Fibroblast of mammary gland (primary cell): Measurements from ENCODE around the gene AFM.

ENCODE experiments used
- DNase-seq: peaks from one replicate; pipeline ENCODE4 v3.0.0-alpha.2; 2010; ENCODE audit warnings: low read depth
- H3K4me3 ChIP-seq: 2 replicates; pipeline ENCODE4 v1.5.1; 2011; ENCODE audit warnings: low read depth, mild to moderate bottlenecking, low read length, moderate library complexity; ENCODE audit not compliant: control insufficient read depth
- CTCF ChIP-seq: conservative IDR thresholded peaks from 2 replicates; pipeline ENCODE4 v1.5.1; 2011; ENCODE audit warnings: low read depth, low read length, inconsistent platforms; ENCODE audit not compliant: control insufficient read depth, insufficient read depth

Gene AFM

GRCh38 chr4:73454920-73455319, 26.6 kb upstream of the AFM start:
- no peak overlapping the region for H3K4me3 ChIP-seq
- TF ChIP-seq CTCF: no peak
- no peak for DNase-seq

- no peak for DNase-seq
- no peak for TF ChIP-seq CTCF
- no peak overlapping the region for H3K4me3 ChIP-seq
Measured at GRCh38 chr4:73456177-73457022, 25.1 kb upstream of the AFM start.

GRCh38 chr4:73458184-73459047, 23.1 kb upstream of the AFM start:
- TF ChIP-seq CTCF: no peak
- DNase-seq: no peak
- no peak overlapping the region for H3K4me3 ChIP-seq

GRCh38 chr4:73459048-73459421, 22.5 kb upstream of the AFM start:
- TF ChIP-seq CTCF: no peak
- no peak overlapping the region for H3K4me3 ChIP-seq
- no peak for DNase-seq

- no peak for TF ChIP-seq CTCF
- no peak overlapping the region for H3K4me3 ChIP-seq
Measured at GRCh38 chr4:73460913-73461522, 20.5 kb upstream of the AFM start.

GRCh38 chr4:73468170-73468569, 13.4 kb upstream of the AFM start:
- no peak for DNase-seq
- H3K4me3 ChIP-seq: no peak overlapping the region
- no peak for TF ChIP-seq CTCF

More at GRCh38 chr4:73460913-73461522, 20.5 kb upstream of the AFM start:
- DNase-seq: no peak
